Endodermal cell (in vitro differentiated cells): ENCODE results near the gene ID2. TPM values are rescaled to one million over a fixed set of nuclear protein-coding genes. Genes with fewer than 3 reads are reported as not detected.

Experiments used
- DNase-seq: peaks from one replicate; pipeline ENCODE4 v3.0.0-alpha.2; 2017
- H3K27ac ChIP-seq: 2 replicates; pipeline ENCODE4 v1.5.1; 2013; ENCODE audit warnings: mild to moderate bottlenecking, low read depth, low read length, moderate library complexity
- H3K27me3 ChIP-seq: 2 replicates; pipeline ENCODE4 v1.6.1; 2013; ENCODE audit warnings: mild to moderate bottlenecking, low read length, moderate library complexity; ENCODE audit not compliant: insufficient read depth, control insufficient read depth, poor library complexity, severe bottlenecking
- H3K36me3 ChIP-seq: 2 replicates; pipeline ENCODE4 v1.7.0; 2013; ENCODE audit warnings: mild to moderate bottlenecking, low read length, moderate library complexity; ENCODE audit not compliant: control insufficient read depth, insufficient read depth
- H3K4me1 ChIP-seq: one replicate; pipeline ENCODE4 v1.7.0; 2013; ENCODE audit warnings: low read length; ENCODE audit not compliant: control insufficient read depth, insufficient read depth
- H3K4me3 ChIP-seq: 2 replicates; pipeline ENCODE4 v1.5.1; 2013; ENCODE audit warnings: mild to moderate bottlenecking, low read length, moderate library complexity
- H3K9ac ChIP-seq: 2 replicates; pipeline ENCODE4 v1.6.1; 2013; ENCODE audit warnings: mild to moderate bottlenecking, low read length, moderate library complexity; ENCODE audit not compliant: poor library complexity, severe bottlenecking; ENCODE audit errors: extremely low read depth
- H3K9me3 ChIP-seq: 2 replicates; pipeline ENCODE4 v1.6.1; 2013; ENCODE audit warnings: mild to moderate bottlenecking, low read length, moderate library complexity; ENCODE audit not compliant: control insufficient read depth
- H3K27ac Mint-ChIP-seq: 2 replicates; pipeline ENCODE4 v1.8.0; 2020; ENCODE audit warnings: mixed read lengths
- H3K27me3 Mint-ChIP-seq: 2 replicates; pipeline ENCODE4 v1.8.0; 2021; ENCODE audit warnings: mild to moderate bottlenecking, mixed read lengths; ENCODE audit not compliant: insufficient read depth
- H3K36me3 Mint-ChIP-seq: 2 replicates; pipeline ENCODE4 v1.8.0; 2020; ENCODE audit warnings: low read depth, mixed read lengths
- H3K4me1 Mint-ChIP-seq: 2 replicates; pipeline ENCODE4 v1.8.0; 2020; ENCODE audit warnings: mixed read lengths
- H3K4me3 Mint-ChIP-seq: 2 replicates; pipeline ENCODE4 v1.8.0; 2020; ENCODE audit warnings: mild to moderate bottlenecking, moderate library complexity, mixed read lengths
- H3K9me3 Mint-ChIP-seq: 2 replicates; pipeline ENCODE4 v1.8.0; 2020; ENCODE audit warnings: mild to moderate bottlenecking, mixed read lengths
- WGBS, 2 experiments: methylation state at CpG; one replicate each; pipeline versions ENCODE4 v1.1.5 to v1.1.7; 2013; ENCODE audit warnings: missing lambda C conversion rate in 2 of 2, mixed read lengths in 1 of 2; ENCODE audit not compliant: insufficient coverage in 1 of 2, insufficient read length in 1 of 2; 5-methylcytosine and 5-hydroxymethylcytosine counted together
- total RNA-seq, 2 donors: library from RNA; stranded (reverse); fragmentation: NEBNext Ultra II Directional in 1 of 2; extraction: Animal tissue kit (Norgen Biotek cat#: 25700) in 1 of 2; gene quantifications; 2 replicates in 1 of 2; 3 replicates in 1 of 2; pipeline ENCODE4 v1.2.1, GENCODE V29; 2021
- TF ChIP-seq, protein P1 (sequence below): fragments of 200-600 bp; sonication (generic); conservative IDR thresholded peaks from 2 replicates; pipeline ENCODE4 v1.5.0; 2021; ENCODE audit warnings: antibody characterized with exemption, mild to moderate bottlenecking

Gene ID2
- total RNA-seq, 2 donors from 2014 or later: 83.5 to 91.2 TPM

DNA sequence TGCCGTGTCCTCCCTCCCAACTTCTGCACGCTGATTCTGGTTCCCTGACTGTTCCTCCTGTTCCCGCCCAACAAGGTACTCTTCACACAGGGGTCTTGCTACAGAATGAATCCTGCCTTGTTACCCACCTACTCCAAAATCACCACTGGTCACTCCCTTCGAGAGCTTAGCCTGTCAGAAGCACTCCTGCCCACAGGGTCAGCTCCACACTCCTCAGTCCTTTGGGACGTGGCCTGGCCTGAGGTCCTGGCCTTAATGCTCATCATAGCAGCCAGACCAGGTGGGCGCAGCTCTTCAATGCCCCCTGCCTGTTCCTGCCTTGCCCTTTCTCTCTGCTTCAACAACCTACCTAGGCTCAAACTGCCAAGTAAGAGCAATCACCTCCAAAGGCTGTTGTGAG, 27.8 kb upstream of the ID2 start:
- H3K9ac ChIP-seq: no peak overlapping the region
- no peaks in the 10 kb centered on the region for H3K4me1 ChIP-seq
- peaks cover 13% of the 10 kb centered on the region for H3K4me1 Mint-ChIP-seq
- no peak overlapping the region for H3K27ac ChIP-seq
- no peak for DNase-seq
- no peaks in the 10 kb centered on the region for H3K27me3 ChIP-seq
- H3K27ac Mint-ChIP-seq: no peak overlapping the region
- H3K36me3 Mint-ChIP-seq: no peaks in the 10 kb centered on the region
- WGBS, 2 experiments: 90 to 100% methylated on average over 2 to 6 of the region's 6 CpGs
- no peak overlapping the region for H3K4me3 ChIP-seq
- no peaks in the 10 kb centered on the region for H3K27me3 Mint-ChIP-seq
- TF ChIP-seq, protein P1, sequence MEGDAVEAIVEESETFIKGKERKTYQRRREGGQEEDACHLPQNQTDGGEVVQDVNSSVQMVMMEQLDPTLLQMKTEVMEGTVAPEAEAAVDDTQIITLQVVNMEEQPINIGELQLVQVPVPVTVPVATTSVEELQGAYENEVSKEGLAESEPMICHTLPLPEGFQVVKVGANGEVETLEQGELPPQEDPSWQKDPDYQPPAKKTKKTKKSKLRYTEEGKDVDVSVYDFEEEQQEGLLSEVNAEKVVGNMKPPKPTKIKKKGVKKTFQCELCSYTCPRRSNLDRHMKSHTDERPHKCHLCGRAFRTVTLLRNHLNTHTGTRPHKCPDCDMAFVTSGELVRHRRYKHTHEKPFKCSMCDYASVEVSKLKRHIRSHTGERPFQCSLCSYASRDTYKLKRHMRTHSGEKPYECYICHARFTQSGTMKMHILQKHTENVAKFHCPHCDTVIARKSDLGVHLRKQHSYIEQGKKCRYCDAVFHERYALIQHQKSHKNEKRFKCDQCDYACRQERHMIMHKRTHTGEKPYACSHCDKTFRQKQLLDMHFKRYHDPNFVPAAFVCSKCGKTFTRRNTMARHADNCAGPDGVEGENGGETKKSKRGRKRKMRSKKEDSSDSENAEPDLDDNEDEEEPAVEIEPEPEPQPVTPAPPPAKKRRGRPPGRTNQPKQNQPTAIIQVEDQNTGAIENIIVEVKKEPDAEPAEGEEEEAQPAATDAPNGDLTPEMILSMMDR: no peak
- H3K4me3 Mint-ChIP-seq: no peak overlapping the region
- no peaks in the 10 kb centered on the region for H3K9me3 Mint-ChIP-seq
- no peaks in the 10 kb centered on the region for H3K9me3 ChIP-seq
- no peaks in the 10 kb centered on the region for H3K36me3 ChIP-seq

DNA sequence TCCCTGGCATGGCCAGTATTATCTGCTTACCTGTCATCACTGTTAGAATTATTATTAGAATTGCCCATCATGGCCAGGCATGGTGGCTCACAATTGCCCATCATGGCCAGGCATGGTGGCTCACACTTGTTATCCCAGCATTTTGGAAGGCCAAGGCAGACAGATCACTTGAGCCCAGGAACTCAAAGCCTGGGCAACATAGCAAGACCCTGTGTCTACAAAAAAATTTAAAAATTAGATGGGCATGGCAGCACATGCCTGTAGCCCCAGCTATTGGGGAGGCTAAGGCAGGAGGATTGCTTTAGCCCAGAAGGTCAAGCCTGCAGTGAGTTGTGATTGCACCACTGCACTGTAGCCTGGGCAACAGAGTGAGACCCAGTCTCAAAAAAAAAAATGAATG, 27.4 kb upstream of the ID2 start:
- Histone ChIP-seq H3K9me3 (no peaks in the 10 kb centered on the region), H3K36me3 (no peaks in the 10 kb centered on the region), H3K4me3 (no peak overlapping the region), H3K9ac (no peak overlapping the region), H3K4me1 (no peaks in the 10 kb centered on the region), H3K27ac (no peak overlapping the region), H3K27me3 (no peaks in the 10 kb centered on the region)
- Mint-ChIP-seq H3K4me3 (no peak overlapping the region), H3K27me3 (no peaks in the 10 kb centered on the region), H3K4me1 (peaks cover 13% of the 10 kb centered on the region), H3K36me3 (no peaks in the 10 kb centered on the region), H3K9me3 (no peaks in the 10 kb centered on the region), H3K27ac (no peak overlapping the region)
- no peak for DNase-seq
- TF ChIP-seq, protein P1: no peak

DNA sequence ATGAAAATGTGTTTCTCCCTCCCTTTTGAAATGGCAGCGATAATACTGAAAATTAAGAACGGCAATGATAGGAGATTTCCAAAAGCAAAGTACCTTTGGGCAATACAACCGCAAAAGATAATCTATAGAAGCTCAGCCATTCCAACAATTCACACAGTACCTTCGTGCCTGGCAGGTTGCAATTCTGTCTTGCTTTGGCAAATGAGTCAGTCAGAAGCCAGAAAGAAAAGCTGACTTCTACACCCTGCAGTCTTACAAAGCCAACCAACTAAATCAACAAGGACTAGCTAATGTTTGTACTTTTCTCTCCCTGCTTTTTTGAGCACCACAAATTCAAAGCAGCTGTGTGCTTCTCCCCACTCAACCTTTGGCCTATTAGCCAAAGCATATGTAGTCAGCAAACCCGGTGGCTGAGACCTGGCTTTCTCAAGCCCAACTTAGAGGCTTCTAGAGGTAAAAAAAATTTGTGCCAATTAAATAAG, 25.7 kb upstream of the ID2 start:
- 87 to 91% methylated on average over 2 to 5 of the region's 5 CpGs for WGBS, 2 experiments
- no peak overlapping the region for H3K27ac ChIP-seq
- no peaks in the 10 kb centered on the region for H3K9me3 ChIP-seq
- Mint-ChIP-seq H3K9me3 (no peaks in the 10 kb centered on the region), H3K27me3 (no peaks in the 10 kb centered on the region), H3K27ac (no peak overlapping the region), H3K4me1 (peaks cover 13% of the 10 kb centered on the region), H3K36me3 (no peaks in the 10 kb centered on the region), H3K4me3 (no peak overlapping the region)
- H3K36me3 ChIP-seq: no peaks in the 10 kb centered on the region
- no peak for DNase-seq
- no peaks in the 10 kb centered on the region for H3K27me3 ChIP-seq
- TF ChIP-seq, protein P1: no peak
- no peak overlapping the region for H3K4me3 ChIP-seq
- no peak overlapping the region for H3K9ac ChIP-seq
- no peaks in the 10 kb centered on the region for H3K4me1 ChIP-seq
